CD14-positive monocyte (primary cell): ENCODE results near the gene BCR. TPM values are rescaled to one million over a fixed set of nuclear protein-coding genes. Genes with fewer than 3 reads are reported as not detected.

ENCODE experiments used
- DNase-seq, 3 donors: peaks; one replicate each; pipeline ENCODE4 v3.0.0-alpha.2; 2011 to 2022
- H2AFZ ChIP-seq: 2 replicates; pipeline ENCODE4 v1.6.0; 2012; ENCODE audit warnings: mild to moderate bottlenecking, low read depth, low read length, inconsistent platforms; ENCODE audit not compliant: insufficient read depth, poor library complexity, severe bottlenecking
- H3K27ac ChIP-seq, 2 donors: 1 replicate in 1 of 2; 2 replicates in 1 of 2; pipeline ENCODE4 v1.5.1; 2012 to 2013; ENCODE audit warnings: low read length in 2 of 2, control low read depth in 1 of 2, inconsistent platforms in 1 of 2, low read depth in 1 of 2, mild to moderate bottlenecking in 1 of 2
- H3K27me3 ChIP-seq, 2 donors: one replicate each; pipeline versions ENCODE4 v1.6.0 to v1.6.1; 2011 to 2013; ENCODE audit warnings: low read length in 2 of 2; ENCODE audit not compliant: control insufficient read depth in 2 of 2, insufficient read depth in 2 of 2
- H3K36me3 ChIP-seq, 2 donors: replicated peaks in 1 of 2; 1 replicate in 1 of 2; 2 replicates in 1 of 2; pipeline versions ENCODE4 v1.5.1 to v1.6.1; 2012 to 2013; ENCODE audit warnings: low read length in 2 of 2, control low read depth in 1 of 2, inconsistent platforms in 1 of 2, mild to moderate bottlenecking in 1 of 2; ENCODE audit not compliant: insufficient read depth in 2 of 2, control insufficient read depth in 1 of 2
- H3K4me1 ChIP-seq, 2 donors: 1 replicate in 1 of 2; 2 replicates in 1 of 2; pipeline versions ENCODE4 v1.5.1 to v1.6.1; 2012 to 2013; ENCODE audit warnings: low read length in 2 of 2, control low read depth in 1 of 2, inconsistent platforms in 1 of 2, mild to moderate bottlenecking in 1 of 2, moderate library complexity in 1 of 2; ENCODE audit not compliant: insufficient read depth in 2 of 2, control insufficient read depth in 1 of 2
- H3K4me2 ChIP-seq: replicated peaks from 2 replicates; pipeline ENCODE3; 2012; ENCODE audit warnings: low read length, moderate library complexity, mild to moderate bottlenecking; ENCODE audit not compliant: poor library complexity, severe bottlenecking; ENCODE audit errors: extremely low read depth
- H3K4me3 ChIP-seq, 3 experiments: fragments of 200-600 bp in 1 of 3; sonication (generic) in 1 of 3; replicated peaks in 1 of 3; 1 replicate in 2 of 3; 2 replicates in 1 of 3; pipeline ENCODE4 v1.5.1; 2011 to 2013; ENCODE audit warnings: low read length in 3 of 3, mild to moderate bottlenecking in 3 of 3, control low read depth in 2 of 3, low read depth in 2 of 3, inconsistent platforms in 1 of 3, moderate library complexity in 1 of 3
- H3K79me2 ChIP-seq: 2 replicates; pipeline ENCODE4 v1.6.0; 2012; ENCODE audit warnings: mild to moderate bottlenecking, control low read depth, inconsistent platforms, low read length, moderate library complexity; ENCODE audit not compliant: insufficient read depth
- H3K9ac ChIP-seq: 2 replicates; pipeline ENCODE4 v1.6.0; 2017; ENCODE audit warnings: low read length, mild to moderate bottlenecking; ENCODE audit not compliant: insufficient read depth, poor library complexity, severe bottlenecking
- H3K9me3 ChIP-seq, 2 donors: replicated peaks in 1 of 2; 1 replicate in 1 of 2; 2 replicates in 1 of 2; pipeline versions ENCODE4 v1.5.1 to v1.6.1; 2012 to 2013; ENCODE audit warnings: low read length in 2 of 2, control low read depth in 1 of 2; ENCODE audit not compliant: control insufficient read depth in 1 of 2, insufficient read depth in 1 of 2
- H4K20me1 ChIP-seq: 2 replicates; pipeline ENCODE4 v1.6.0; 2012; ENCODE audit warnings: mild to moderate bottlenecking, low read length, control low read depth, moderate library complexity; ENCODE audit not compliant: insufficient read depth
- H3K27ac Mint-ChIP-seq, 7 donors: one replicate each; pipeline ENCODE4 v1.8.0; 2020; ENCODE audit warnings: mild to moderate bottlenecking in 7 of 7, mixed read lengths in 7 of 7, moderate library complexity in 6 of 7, inconsistent platforms in 2 of 7
- H3K27me3 Mint-ChIP-seq, 3 donors: one replicate each; pipeline ENCODE4 v1.8.0; 2021 to 2022; ENCODE audit warnings: low read depth in 3 of 3, mild to moderate bottlenecking in 3 of 3, mixed read lengths in 3 of 3, moderate library complexity in 3 of 3, inconsistent platforms in 1 of 3
- H3K36me3 Mint-ChIP-seq, 2 donors: one replicate each; pipeline ENCODE4 v1.8.0; 2020; ENCODE audit warnings: mixed read lengths in 2 of 2, inconsistent platforms in 1 of 2, mild to moderate bottlenecking in 1 of 2
- H3K4me1 Mint-ChIP-seq: one replicate; pipeline ENCODE4 v1.8.0; 2020; ENCODE audit warnings: mild to moderate bottlenecking, mixed read lengths
- H3K4me3 Mint-ChIP-seq, 2 donors: one replicate each; pipeline ENCODE4 v1.8.0; 2020; ENCODE audit warnings: mild to moderate bottlenecking in 2 of 2, mixed read lengths in 2 of 2, moderate library complexity in 1 of 2
- H3K9me3 Mint-ChIP-seq, 7 donors: one replicate each; pipeline ENCODE4 v1.8.0; 2020 to 2022; ENCODE audit warnings: mixed read lengths in 7 of 7, mild to moderate bottlenecking in 6 of 7, moderate library complexity in 6 of 7, inconsistent platforms in 2 of 7
- CTCF ChIP-seq: fragments of 200-600 bp; IDR thresholded peaks from one replicate; pipeline ENCODE4 v1.8.0; 2022; ENCODE audit warnings: antibody characterized with exemption, mild to moderate bottlenecking
- WGBS: methylation state at CpG from one replicate; pipeline ENCODE4 v1.1.5; 2013; ENCODE audit warnings: missing lambda C conversion rate; ENCODE audit not compliant: insufficient coverage; 5-methylcytosine and 5-hydroxymethylcytosine counted together
- intact Hi-C, 2 donors: fragments of 100-400 bp; cut with micrococcal nuclease; formaldehyde crosslinking; loops; one replicate each; pipeline versions ENCODE4 v1.15.0 to v1.15.1; 2023
- polyA plus RNA-seq, 3 donors: library from polyadenylated mRNA; depleted of rRNA in 1 of 3; unstranded in 2 of 3; stranded (reverse) in 1 of 3; fragments of 300-500 nt in 2 of 3; fragments of >200 nt in 1 of 3; fragmentation: Illumina TruSeq in 2 of 3; gene quantifications; 1 replicate in 2 of 3; 2 replicates in 1 of 3; pipeline ENCODE4 v1.2.3, GENCODE V29; 2012 to 2021

BCR gene
- polyA plus RNA-seq, 3 donors = 0.97 to 20.9 (median 0.97) TPM

- H2AFZ ChIP-seq = no peak overlapping the region
- peaks cover 0 to 10% of the 10 kb centered on the region in 2 donors for H3K9me3 ChIP-seq
- H3K4me3 ChIP-seq = no peak overlapping the region
- Mint-ChIP-seq H3K9me3 (peaks cover 5 to 17% (median 13%) of the 10 kb centered on the region in 7 donors), H3K4me3 (no peak overlapping the region), H3K4me1 (peaks cover 55% of the 10 kb centered on the region), H3K27ac (peak overlapping the region in 1 of 7 donors; percentile 70), H3K27me3 (peaks cover 0 to 2% (median 0%) of the 10 kb centered on the region in 3 donors), H3K36me3 (peaks cover 20 to 29% of the 10 kb centered on the region in 2 donors)
- peaks cover 34% of the 10 kb centered on the region for H4K20me1 ChIP-seq
- intact Hi-C loops = no loop called here
- no peak overlapping the region for H3K27ac ChIP-seq
- H3K4me2 ChIP-seq = no peak overlapping the region
- H3K9ac ChIP-seq = no peak overlapping the region
- H3K79me2 ChIP-seq = peaks cover 100% of the 10 kb centered on the region
- H3K4me1 ChIP-seq = peaks cover 42 to 50% of the 10 kb centered on the region in 2 donors
- no peak for TF ChIP-seq CTCF
- DNase-seq = no peak
- H3K36me3 ChIP-seq = peaks cover 0 to 13% of the 10 kb centered on the region in 2 donors
- WGBS = 100% methylated on average over 3 of the region's 4 CpGs
- no peaks in the 10 kb centered on the region for H3K27me3 ChIP-seq
Measured at GRCh38 chr22:23229646-23230045, 49.3 kb downstream of the BCR start.

- Histone ChIP-seq H3K4me2 (no peak overlapping the region), H3K27me3 (no peaks in the 10 kb centered on the region), H2AFZ (no peak overlapping the region), H3K27ac (peak overlapping the region in 1 of 2 donors; percentile 13), H3K79me2 (peaks cover 100% of the 10 kb centered on the region), H3K4me1 (peaks cover 33 to 41% of the 10 kb centered on the region in 2 donors), H3K9me3 (peaks cover 0 to 10% of the 10 kb centered on the region in 2 donors), H3K4me3 (no peak overlapping the region), H3K36me3 (peaks cover 0 to 18% of the 10 kb centered on the region in 2 donors), H3K9ac (no peak overlapping the region), H4K20me1 (peaks cover 43% of the 10 kb centered on the region)
- Mint-ChIP-seq H3K27ac (peak overlapping the region in 1 of 7 donors; percentile 70), H3K4me3 (no peak overlapping the region), H3K4me1 (peaks cover 49% of the 10 kb centered on the region), H3K9me3 (peaks cover 5 to 17% (median 13%) of the 10 kb centered on the region in 7 donors), H3K27me3 (peaks cover 0 to 4% (median 0%) of the 10 kb centered on the region in 3 donors), H3K36me3 (peaks cover 20 to 29% of the 10 kb centered on the region in 2 donors)
- WGBS = 100% methylated on average over 5 of the region's 10 CpGs
- no peak for TF ChIP-seq CTCF
- intact Hi-C loops = no loop called here
- no peak for DNase-seq
Measured at GRCh38 chr22:23230348-23231068, 50.2 kb downstream of the BCR start.
